Gastrocnemius medialis (tissue), 4 donors: ENCODE measurements around the gene THPO. TPM values are rescaled to one million over a fixed set of nuclear protein-coding genes. Genes with fewer than 3 reads are reported as not detected.

Source experiments
- ATAC-seq, 2 donors: fragments of 150-250 bp; one replicate each; pipeline ENCODE4 v1.9.1; 2016
- DNase-seq, 2 donors: peaks; one replicate each; pipeline ENCODE4 v3.0.0-alpha.2; 2019
- H3K27ac ChIP-seq, 4 donors: fragments of 200-600 bp; sonication (generic); 1 replicate in 1 of 4; 2 replicates in 3 of 4; pipeline ENCODE4 v1.5.1; 2016 to 2018; ENCODE audit warnings: mild to moderate bottlenecking in 2 of 4, moderate library complexity in 1 of 4
- H3K27me3 ChIP-seq, 3 donors: fragments of 200-600 bp; sonication (generic) in 2 of 3; 1 replicate in 1 of 3; 2 replicates in 2 of 3; pipeline versions ENCODE4 v1.5.1 to v1.6.0; 2016 to 2019; ENCODE audit warnings: mild to moderate bottlenecking in 1 of 3, moderate library complexity in 1 of 3
- H3K36me3 ChIP-seq, 2 donors: fragments of 200-600 bp; sonication (generic) in 1 of 2; one replicate each; pipeline ENCODE4 v1.5.1; 2017 to 2018
- H3K4me1 ChIP-seq, 2 donors: fragments of 200-600 bp; sonication (generic) in 1 of 2; one replicate each; pipeline ENCODE4 v1.5.1; 2016 to 2017; ENCODE audit warnings: mild to moderate bottlenecking in 2 of 2
- H3K4me3 ChIP-seq, 4 donors: fragments of 200-600 bp; sonication (generic) in 3 of 4; 1 replicate in 1 of 4; 2 replicates in 3 of 4; pipeline ENCODE4 v1.5.1; 2016 to 2019; ENCODE audit warnings: mild to moderate bottlenecking in 2 of 4
- H3K9me3 ChIP-seq, 3 donors: fragments of 200-600 bp; sonication (generic) in 2 of 3; 1 replicate in 1 of 3; 2 replicates in 2 of 3; pipeline ENCODE4 v1.5.1; 2016 to 2019
- CTCF ChIP-seq, 5 experiments: fragments of 450-650 bp in 3 of 5; fragments of 200-600 bp in 2 of 5; sonication (generic) in 2 of 5; IDR thresholded peaks in 4 of 5; conservative IDR thresholded peaks in 1 of 5; 1 replicate in 4 of 5; 2 replicates in 1 of 5; pipeline ENCODE4 v1.5.1; 2016 to 2019; ENCODE audit warnings: antibody characterized with exemption in 5 of 5, mild to moderate bottlenecking in 3 of 5, moderate library complexity in 3 of 5
- POLR2A ChIP-seq, 2 donors: fragments of 450-650 bp; IDR thresholded peaks; one replicate each; pipeline ENCODE4 v1.6.1; 2017; ENCODE audit warnings: antibody characterized with exemption in 2 of 2, mild to moderate bottlenecking in 2 of 2, moderate library complexity in 2 of 2
- in situ Hi-C, 4 donors: fragments of 200-750 bp; cut with MboI; loops; one replicate each; pipeline versions ENCODE4 v1.15.0 to v1.8.0; 2017; ENCODE audit warnings: low sequenced_read_pairs in 4 of 4
- intact Hi-C: fragments of 100-400 bp; cut with DNase I; formaldehyde crosslinking; loops from one replicate; pipeline ENCODE4 v1.15.1; 2023; ENCODE audit warnings: low total_unique reads
- total RNA-seq, 4 donors: library from RNA; depleted of rRNA; stranded (reverse); fragments of >200 nt; gene quantifications; one replicate each; pipeline versions ENCODE4 v1.1.0 to v1.2.3, GENCODE V29; 2016

Gene THPO
- total RNA-seq, 4 donors from 2014 or later, result 0.36 to 2.5 (median 0.69) TPM; not detected in 1

GRCh38 chr3:184366619-184367289 is 11.3 kb downstream of the THPO start:
- no peak for DNase-seq
- Histone ChIP-seq H3K9me3 (no peaks in the 10 kb centered on the region), H3K36me3 (peaks cover 0 to 35% of the 10 kb centered on the region in 2 donors), H3K27me3 (no peaks in the 10 kb centered on the region), H3K4me3 (no peak overlapping the region), H3K4me1 (peaks cover 19 to 22% of the 10 kb centered on the region in 2 donors), H3K27ac (no peak overlapping the region)
- ATAC-seq, result no peak
- no peak for TF ChIP-seq CTCF (IDR thresholded peaks at IDR 0.05 in 4 of 5, conservative IDR thresholded peaks at IDR 0.05 in 1 of 5)
- no peak for TF ChIP-seq POLR2A (IDR thresholded peaks at IDR 0.05)
- intact Hi-C loops, result loop anchor here (10.0 kb wide), 1 partner anchor 408 kb away; no protein-coding TSS in a partner anchor
- in situ Hi-C loops, result loop anchor here in 3 of 4 donors (25.0 kb wide), 3 partner anchors 396 to 446 kb away; partner anchors contain the start of gene VPS8 (in 1 of the 3)

- H3K36me3 ChIP-seq, result peaks cover 0 to 21% of the 10 kb centered on the region in 2 donors
- peak overlapping the region; percentile 58 to 94 (median 76) for H3K4me3 ChIP-seq
- intact Hi-C loops, result loop anchor here (1.0 to 10.0 kb wide), 7 partner anchors 26 to 412 kb away; partner anchors contain the start of genes ABCC5, ABCF3, ALG3 and EEF1AKMT4
- in situ Hi-C loops, result loop anchor here in 3 of 4 donors (25.0 kb wide), 3 partner anchors 399 to 449 kb away; partner anchors contain the start of gene VPS8 (in 1 of the 3)
- H3K27ac ChIP-seq, result peak overlapping the region; percentile 91 to 100 (median 95)
- no peaks in the 10 kb centered on the region for H3K9me3 ChIP-seq
- ATAC-seq, result peak; percentile 86 to 87
- peaks cover 17 to 23% of the 10 kb centered on the region in 2 donors for H3K4me1 ChIP-seq
- H3K27me3 ChIP-seq, result no peaks in the 10 kb centered on the region
- DNase-seq, result peak; percentile 94 to 96
- peak; percentile 82 to 88 for TF ChIP-seq POLR2A (IDR thresholded peaks at IDR 0.05)
- peak in 4 of 5 experiments; percentile 21 to 72 (median 55) for TF ChIP-seq CTCF (IDR thresholded peaks at IDR 0.05 in 4 of 5, conservative IDR thresholded peaks at IDR 0.05 in 1 of 5)
These were observed 15.1 kb downstream of the THPO start for GRCh38 chr3:184362668-184363546.

- H3K27me3 ChIP-seq, result no peaks in the 10 kb centered on the region
- peak overlapping the region; percentile 91 to 100 (median 95) for H3K27ac ChIP-seq
- H3K36me3 ChIP-seq, result peaks cover 0 to 16% of the 10 kb centered on the region in 2 donors
- H3K9me3 ChIP-seq, result no peaks in the 10 kb centered on the region
- TF ChIP-seq CTCF (IDR thresholded peaks at IDR 0.05 in 4 of 5, conservative IDR thresholded peaks at IDR 0.05 in 1 of 5) (no peak), POLR2A (IDR thresholded peaks at IDR 0.05) (no peak)
- H3K4me3 ChIP-seq, result peak overlapping the region; percentile 58 to 94 (median 76)
- ATAC-seq (peak; percentile 25 to 35), DNase-seq (no peak)
- intact Hi-C loops, result loop anchor here (1.0 to 10.0 kb wide), 4 partner anchors 25 to 413 kb away; partner anchors contain the start of genes ABCF3, ALG3, EEF1AKMT4 and FAM131A
- peaks cover 17 to 23% of the 10 kb centered on the region in 2 donors for H3K4me1 ChIP-seq
- in situ Hi-C loops, result loop anchor here in 3 of 4 donors (25.0 kb wide), 3 partner anchors 400 to 450 kb away; partner anchors contain the start of gene VPS8 (in 1 of the 3)
These were observed 15.9 kb downstream of the THPO start for GRCh38 chr3:184361932-184362667.

GRCh38 chr3:184361532-184361931 is 16.5 kb downstream of the THPO start, which contains the start of the genes CLCN2 and POLR2H:
TSS of gene CLCN2 (minus strand) at chr3:184361605. CDS start at chr3:184361479, 126 bp downstream.
TSS of gene POLR2H (plus strand) at chr3:184361710. CDS start at chr3:184363493, 1,783 bp downstream.
- DNase-seq, result no peak
- in situ Hi-C loops, result loop anchor here in 3 of 4 donors (25.0 kb wide), 3 partner anchors 401 to 451 kb away; partner anchors contain the start of gene VPS8 (in 1 of the 3)

More at GRCh38 chr3:184361532-184361931, 16.5 kb downstream of the THPO start, which contains the start of the genes CLCN2 and POLR2H:
- no peaks in the 10 kb centered on the region for H3K9me3 ChIP-seq
- H3K4me1 ChIP-seq, result peaks cover 17 to 23% of the 10 kb centered on the region in 2 donors
- peak within 1 kb of the TSS; percentile 58 to 94 (median 76) for H3K4me3 ChIP-seq
- ATAC-seq, result peak; percentile 24 to 38
- H3K36me3 ChIP-seq, result peaks cover 0 to 10% of the 10 kb centered on the region in 2 donors
- H3K27ac ChIP-seq, result peak within 1 kb of the TSS; percentile 91 to 100 (median 95)
- intact Hi-C loops, result loop anchor here (5.0 to 10.0 kb wide), 2 partner anchors 174 to 413 kb away; partner anchors contain the start of gene ABCF3
- no peak for TF ChIP-seq CTCF (IDR thresholded peaks at IDR 0.05 in 4 of 5, conservative IDR thresholded peaks at IDR 0.05 in 1 of 5)
- TF ChIP-seq POLR2A (IDR thresholded peaks at IDR 0.05), result peak; percentile 77 to 80
- no peaks in the 10 kb centered on the region for H3K27me3 ChIP-seq
